ENCODE measurements around the gene RBM33. TPM values are rescaled to one million over a fixed set of nuclear protein-coding genes. Genes with fewer than 3 reads are reported as not detected.

RBM33 gene
- total and polyA plus RNA-seq, 2 of the 4 experiments (the other 2 are of a cell fraction): 7.3 to 10.8 TPM

GRCh38 chr7:155814316-155815276 lies 170.1 kb downstream of the RBM33 start:
- Histone ChIP-seq H4K20me1 (ENCODE audit: insufficient read depth, low read length) (no peaks in the 10 kb centered on the region; the same call in 1 of the 2 replicates), H3K23ac (ENCODE audit: low read depth, low read length) (no peak overlapping the region), H3K9ac (ENCODE audit: low read depth, low read length) (no peak overlapping the region), H3K56ac (ENCODE audit: extremely low read depth, insufficient read depth, low read length) (no peak overlapping the region), H3K27ac (ENCODE audit: insufficient read depth, low read length) (no peak overlapping the region), H2AFZ (replicated peaks; ENCODE audit: low read length, poor library complexity) (no peak overlapping the region), H3K79me1 (ENCODE audit: low read depth in 1 of 2, low read length in 2 of 2) (no peaks in the 10 kb centered on the region), H3K14ac (replicated peaks; ENCODE audit: low read depth, low read length) (no peak overlapping the region), H2BK15ac (ENCODE audit: low read depth, low read length) (no peak overlapping the region), H4K8ac (ENCODE audit: low read depth in 2 of 2, low read length in 2 of 2) (no peak overlapping the region), H3K27me3 (ENCODE audit: control insufficient read depth, insufficient read depth, low read length) (peaks cover 52% of the 10 kb centered on the region), H2BK20ac (ENCODE audit: low read depth, low read length) (no peak overlapping the region), H3K9me3 (ENCODE audit: control insufficient read depth, insufficient read depth, low read length) (no peaks in the 10 kb centered on the region), H3K4ac (ENCODE audit: low read depth, low read length) (no peak overlapping the region), H2BK5ac (ENCODE audit: low read depth, low read length, poor library complexity, severe bottlenecking) (no peak overlapping the region), H2AK9ac (replicated peaks; ENCODE audit: low read depth, low read length, poor library complexity) (no peak overlapping the region), H4K91ac (ENCODE audit: insufficient read depth, low read depth, low read length) (no peak overlapping the region), H3K4me3 (ENCODE audit: insufficient read depth, low read depth, low read length) (no peak overlapping the region), H4K5ac (ENCODE audit: low read depth, low read length) (no peak overlapping the region), H3K18ac (ENCODE audit: low read depth, low read length) (no peak overlapping the region), H3K9me1 (ENCODE audit: insufficient read depth, low read length) (no peaks in the 10 kb centered on the region), H2BK120ac (ENCODE audit: low read depth, low read length) (no peak overlapping the region), H2AK5ac (ENCODE audit: low read depth, low read length) (no peak overlapping the region), H3K36me3 (ENCODE audit: control insufficient read depth, insufficient read depth, low read length) (no peaks in the 10 kb centered on the region), H3K4me1 (ENCODE audit: control insufficient read depth, insufficient read depth, low read length) (no peaks in the 10 kb centered on the region), H3K4me2 (ENCODE audit: low read depth, low read length) (no peak overlapping the region)
- intact Hi-C loops (cut with micrococcal nuclease): loop anchor here (1.0 kb wide), 3 partner anchors 659 to 1003 kb away; no protein-coding TSS in a partner anchor
- peak; percentile 17 for DNase-seq
- ChIA-PET CTCF (interaction anchor here (0.7 kb wide), 1 partner anchor 659 kb away, joined by 4 read pairs; no protein-coding TSS in a partner anchor), POLR2A (ENCODE audit: unreplicated experiment) (no interaction called here)
- no peak for TF ChIP-seq CHD1 (IDR thresholded peaks at IDR 0.05; ENCODE audit: low read depth, low read length)
- TF ChIP-seq FOS (IDR thresholded peaks at IDR 0.05; ENCODE audit: low read depth, low read length): no peak
- TF ChIP-seq, protein P1, sequence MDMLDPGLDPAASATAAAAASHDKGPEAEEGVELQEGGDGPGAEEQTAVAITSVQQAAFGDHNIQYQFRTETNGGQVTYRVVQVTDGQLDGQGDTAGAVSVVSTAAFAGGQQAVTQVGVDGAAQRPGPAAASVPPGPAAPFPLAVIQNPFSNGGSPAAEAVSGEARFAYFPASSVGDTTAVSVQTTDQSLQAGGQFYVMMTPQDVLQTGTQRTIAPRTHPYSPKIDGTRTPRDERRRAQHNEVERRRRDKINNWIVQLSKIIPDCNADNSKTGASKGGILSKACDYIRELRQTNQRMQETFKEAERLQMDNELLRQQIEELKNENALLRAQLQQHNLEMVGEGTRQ (IDR thresholded peaks at IDR 0.05; ENCODE audit: low read depth, low read length): no peak
- TF ChIP-seq RCOR1 (IDR thresholded peaks at IDR 0.05; ENCODE audit: insufficient replicate concordance, low read length): no peak
- dilution Hi-C loops (cut with HindIII; ENCODE audit: low sequenced_read_pairs, unreplicated experiment): no loop called here
- no peak for ATAC-seq (ENCODE audit: low read depth)
- in situ Hi-C loops (cut with MboI; ENCODE audit: low sequenced_read_pairs): loop anchor here (10.0 to 25.0 kb wide), 2 partner anchors 660 to 823 kb away; partner anchors contain the start of gene RNF32
- no TSS peak for BruUV-seq (replicated peaks)
- WGBS, 2 experiments (ENCODE audit: extremely low coverage in 2 of 2, insufficient read length in 1 of 2): 13% methylated on average over 1 of the region's 22 CpGs; no CpG with 5 or more reads in 1 of the 2 experiments
